Activated T-cell treated with anti-CD3 and anti-CD28 coated beads, Interleukin-2, amount 50 U/mL, for 48 hours (primary cell): ENCODE results near the gene CDH2.

Source experiments
- DNase-seq, 2 experiments: peaks; one replicate each; pipeline ENCODE4 v3.0.0-alpha.2; 2020

The CDH2 gene

DNA sequence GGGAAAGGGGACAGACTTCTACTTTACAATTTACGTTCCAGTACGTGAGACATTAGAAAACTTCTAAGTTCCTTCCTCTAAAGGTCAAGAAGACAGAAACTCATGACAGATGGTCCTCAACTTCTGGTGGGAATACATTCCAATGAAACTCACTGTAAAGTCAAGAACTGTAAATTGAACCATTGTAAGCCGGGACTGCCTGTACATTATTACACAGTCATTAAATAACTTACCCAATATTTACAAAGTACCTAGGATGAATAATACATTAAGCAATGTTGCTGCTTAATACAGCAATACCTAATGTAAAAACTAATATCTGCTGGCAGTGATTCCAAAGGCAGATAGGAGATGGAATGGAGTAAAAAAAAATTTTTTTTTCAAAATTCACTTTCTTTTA, 51.9 kb downstream of the CDH2 start:
- DNase-seq = no peak

DNA sequence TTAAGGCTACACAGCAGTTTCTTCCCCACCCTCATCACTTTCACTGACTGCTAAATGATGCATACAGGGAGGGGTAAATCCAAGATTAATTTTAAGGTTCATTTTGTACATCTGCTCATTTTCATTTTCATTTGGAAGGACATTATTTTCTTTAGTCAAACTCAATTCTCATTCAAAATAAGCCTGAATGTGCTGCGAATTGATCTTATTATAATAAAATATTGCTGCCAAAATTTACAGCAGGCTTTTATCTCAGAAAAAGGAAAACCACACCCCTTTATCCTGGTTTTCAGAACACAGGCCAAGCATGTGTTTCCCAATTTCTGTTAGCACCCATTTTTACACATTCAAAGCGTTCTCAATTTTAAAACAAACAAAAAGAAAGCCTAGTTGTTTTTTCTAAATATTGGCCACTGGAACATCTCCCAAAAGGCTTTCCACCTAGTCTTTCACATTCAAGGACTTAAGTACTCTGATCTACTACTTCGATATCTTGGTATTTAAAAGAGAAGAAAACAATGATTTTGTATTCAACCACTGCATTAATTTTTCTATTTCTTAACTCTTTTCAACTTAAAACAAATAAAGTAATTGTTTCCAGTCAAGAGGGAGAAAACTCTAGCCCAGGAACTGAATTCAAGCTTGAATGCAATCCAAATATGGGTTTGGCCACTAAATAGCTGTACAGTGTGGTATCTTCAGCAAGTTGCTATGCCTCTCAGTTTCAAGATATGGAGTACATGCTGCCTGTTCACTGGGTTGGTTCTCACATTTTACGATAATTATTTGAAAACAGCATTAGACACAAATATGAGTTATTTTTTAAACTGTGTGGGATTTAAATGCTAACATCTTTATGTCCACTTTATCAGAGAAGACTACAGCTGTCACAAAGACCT, 52.5 kb downstream of the CDH2 start:
- no peak for DNase-seq

DNA sequence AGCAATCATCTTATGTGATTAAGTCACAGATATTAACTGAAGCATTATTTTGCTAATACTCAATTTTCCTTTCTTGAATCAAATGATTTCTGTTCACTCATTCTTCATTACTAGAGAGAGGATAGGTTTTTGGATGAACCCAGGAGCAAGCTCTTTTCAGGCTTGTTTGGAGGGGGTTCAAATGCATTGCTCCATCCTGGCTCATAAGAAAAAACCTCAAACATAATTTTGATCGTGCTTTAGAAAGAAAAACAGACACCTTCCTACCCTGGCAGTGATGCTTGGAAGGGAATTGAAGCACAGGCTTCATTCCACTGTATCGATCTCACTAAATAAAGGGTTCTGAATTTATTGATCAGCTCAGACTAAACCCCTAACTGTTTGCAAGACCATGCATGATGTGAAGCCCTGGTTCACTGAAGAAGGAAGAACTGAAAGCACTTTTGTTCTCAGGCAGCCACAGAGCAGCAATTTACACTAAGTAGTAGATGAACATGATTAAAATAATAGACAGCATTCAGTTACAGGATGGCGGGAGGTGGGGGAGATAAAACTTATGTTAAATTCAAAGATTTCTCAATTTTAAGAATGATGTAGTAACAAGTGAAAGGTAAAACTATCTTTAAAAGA, 53.4 kb downstream of the CDH2 start:
- DNase-seq = no peak

- no peak for DNase-seq
Observed at GRCh38 chr18:28120828-28121515, 56.0 kb downstream of the CDH2 start.

- no peak for DNase-seq
Observed at GRCh38 chr18:28116461-28116860, 60.5 kb downstream of the CDH2 start.

DNA sequence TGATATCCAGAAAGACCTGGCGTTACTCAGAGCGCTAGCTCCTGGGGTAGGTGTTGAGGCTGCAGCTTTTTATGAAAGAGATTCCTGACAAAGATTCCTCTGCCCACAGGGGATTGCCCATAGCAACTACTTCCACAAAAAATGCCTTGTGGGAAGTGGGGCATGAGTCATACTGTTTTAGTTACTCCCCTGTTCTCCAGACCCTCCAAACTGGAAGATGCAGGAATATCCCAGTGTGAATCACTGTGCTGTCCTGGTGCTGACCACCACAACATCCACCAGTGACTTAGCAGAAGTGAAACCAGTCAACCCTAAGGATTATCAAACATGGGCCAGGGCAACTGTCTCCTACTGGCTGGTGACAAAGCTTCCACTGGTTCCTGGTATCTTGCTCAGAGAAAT, 61.8 kb downstream of the CDH2 start:
- no peak for DNase-seq

DNA sequence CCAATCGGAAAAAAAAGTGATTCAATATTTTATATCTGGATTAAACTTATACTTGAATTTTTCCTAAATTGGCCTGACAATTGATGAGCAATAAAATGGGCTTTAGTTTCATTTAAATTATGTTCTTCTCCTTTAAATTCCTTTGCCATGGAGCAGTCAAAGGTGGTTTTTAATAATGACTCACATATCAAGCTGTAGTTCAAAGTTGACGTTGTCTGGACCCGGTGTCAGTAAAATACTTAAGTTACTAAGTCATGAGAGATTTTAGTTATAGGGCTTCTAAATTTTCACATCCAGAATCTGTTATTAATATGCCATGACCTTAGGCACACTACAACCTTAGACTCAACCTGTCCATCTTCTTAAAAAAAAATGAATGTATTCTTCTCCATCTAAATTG, 62.5 kb downstream of the CDH2 start:
- DNase-seq = no peak

- no peak for DNase-seq
Observed at GRCh38 chr18:28113271-28114029, 63.5 kb downstream of the CDH2 start.

DNA sequence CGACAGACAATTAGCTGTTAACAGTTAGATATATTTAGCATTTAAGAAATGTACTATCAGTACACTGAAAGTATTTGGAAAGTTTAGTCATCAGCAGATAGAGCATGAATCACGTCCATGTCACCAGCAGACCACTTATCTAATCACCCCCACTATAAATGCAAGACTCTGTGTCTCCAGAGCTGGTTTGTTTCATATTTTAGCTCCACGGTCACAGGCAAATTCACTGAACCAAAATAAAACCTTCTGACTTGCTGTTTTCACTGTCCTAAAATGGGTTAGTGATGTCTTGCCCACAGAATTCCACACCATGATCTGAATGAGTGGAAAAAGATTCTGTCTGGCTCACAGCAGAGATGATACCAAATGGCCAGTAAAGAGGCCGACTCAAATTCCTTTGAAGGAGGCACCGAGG, 64.9 kb downstream of the CDH2 start:
- DNase-seq = no peak

GRCh38 chr18:28110924-28111323, 66.0 kb downstream of the CDH2 start:
- no peak for DNase-seq

DNA sequence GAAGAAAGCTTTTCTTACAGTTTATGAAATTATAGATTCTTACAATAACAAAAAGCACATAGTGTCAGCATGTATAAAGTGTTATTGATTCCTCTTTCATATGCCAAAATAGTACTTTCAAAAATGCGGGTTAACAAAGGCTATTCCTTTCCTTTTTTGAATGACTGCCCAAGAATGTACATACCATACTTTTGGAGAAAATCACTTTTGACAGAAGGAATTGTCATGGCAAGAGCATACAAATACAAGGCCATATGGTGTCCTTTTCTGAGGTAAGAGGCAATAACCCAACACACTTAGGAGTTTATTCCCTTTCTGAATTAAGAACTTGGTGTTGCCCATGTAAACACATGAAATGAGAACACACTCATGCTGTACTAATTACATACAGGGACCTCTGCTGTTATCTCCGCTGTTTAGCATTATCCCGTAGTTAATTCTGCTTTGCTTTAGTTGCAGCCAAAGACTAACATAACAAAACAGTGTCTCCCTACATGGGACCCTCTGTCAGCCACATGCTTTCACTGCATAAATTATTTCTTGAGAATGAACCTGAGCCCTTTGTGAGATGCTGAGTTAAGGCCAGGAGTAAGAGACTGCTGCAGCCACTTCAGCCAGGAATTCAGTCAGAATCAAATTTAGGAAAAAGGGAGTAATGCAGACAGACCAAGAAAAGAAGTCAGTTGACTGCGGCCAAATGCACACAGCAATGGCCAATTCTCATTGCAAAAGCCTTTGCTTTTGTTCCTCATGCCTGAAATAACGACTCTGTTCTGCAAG, 67.0 kb downstream of the CDH2 start:
- no peak for DNase-seq

- no peak for DNase-seq
Observed at GRCh38 chr18:28108814-28109213, 68.1 kb downstream of the CDH2 start.

DNA sequence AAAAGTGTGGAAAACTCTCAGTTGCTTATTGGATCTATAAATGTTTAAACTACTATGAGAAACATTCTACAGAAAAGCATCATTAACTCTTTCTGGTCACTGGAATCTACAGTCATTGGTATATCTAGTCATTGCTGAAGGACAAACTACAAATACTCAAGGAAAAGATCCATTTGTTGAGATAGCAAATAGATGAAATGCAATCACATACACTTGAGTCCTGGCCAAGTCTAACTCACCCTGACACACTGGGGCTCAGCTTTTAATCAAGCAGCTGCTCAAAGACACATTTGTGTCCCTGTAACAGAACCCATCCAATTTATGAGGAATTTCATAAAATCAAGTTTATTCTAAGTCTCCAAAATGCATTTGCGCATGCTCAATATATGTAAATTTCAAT, 68.7 kb downstream of the CDH2 start:
- no peak for DNase-seq

DNA sequence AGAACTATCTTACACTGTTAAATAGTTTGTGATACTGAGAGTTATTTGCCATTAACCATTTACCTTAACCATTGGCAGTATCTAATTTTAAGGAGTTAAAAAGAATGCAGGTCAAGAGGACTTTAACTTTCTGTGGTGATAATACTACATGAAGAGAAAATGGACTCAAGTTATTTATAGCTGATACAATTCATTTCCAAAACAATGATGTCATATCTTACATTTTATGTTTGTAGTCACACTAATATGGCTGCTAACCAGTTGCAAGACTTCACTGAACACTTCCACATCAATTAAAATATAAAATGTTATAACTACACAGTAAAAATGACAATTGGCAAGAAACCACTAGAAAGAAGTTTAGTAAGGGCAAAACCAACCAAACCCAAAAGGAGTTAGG, 77.7 kb downstream of the CDH2 start:
- DNase-seq = no peak

DNA sequence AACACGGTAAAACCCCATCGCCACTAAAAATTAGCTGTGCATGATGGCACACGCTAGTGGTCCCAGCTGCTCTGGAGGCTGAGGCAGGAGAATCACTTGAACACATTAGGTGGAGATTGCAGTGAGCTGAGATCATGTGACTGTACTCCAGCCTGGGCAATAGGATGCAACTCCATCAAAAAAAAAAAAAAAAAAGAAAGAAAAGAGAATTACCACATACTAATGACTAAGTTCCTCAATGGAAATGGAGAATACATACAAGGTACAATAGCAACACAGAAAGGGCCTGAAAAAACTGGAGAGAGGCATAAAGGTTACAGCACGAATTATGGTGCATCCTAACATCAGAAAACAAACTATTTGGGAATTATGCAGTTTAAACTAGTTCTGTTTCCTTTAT, 81.3 kb downstream of the CDH2 start:
- no peak for DNase-seq

DNA sequence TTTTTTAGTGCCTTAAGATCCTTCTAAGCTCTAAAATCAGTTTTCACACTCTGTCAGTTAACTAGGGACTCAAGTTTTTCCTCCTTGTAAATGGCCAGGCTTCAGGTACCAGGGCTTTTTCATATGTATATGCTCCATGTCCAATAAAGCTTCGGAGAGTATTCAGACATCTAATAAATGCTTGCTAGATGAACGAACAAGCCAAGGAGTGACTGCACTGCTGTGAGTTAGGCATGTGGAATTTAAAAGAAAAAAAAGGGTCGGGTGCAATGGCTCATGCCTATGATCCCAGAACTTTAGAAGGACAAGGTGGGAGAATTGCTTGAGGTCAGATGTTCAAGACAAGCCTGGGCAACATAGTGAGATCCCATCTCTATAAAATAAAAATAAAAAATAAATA, 81.9 kb downstream of the CDH2 start:
- DNase-seq = no peak

- no peak for DNase-seq
Observed at GRCh38 chr18:28091197-28091596, 85.7 kb downstream of the CDH2 start.

DNA sequence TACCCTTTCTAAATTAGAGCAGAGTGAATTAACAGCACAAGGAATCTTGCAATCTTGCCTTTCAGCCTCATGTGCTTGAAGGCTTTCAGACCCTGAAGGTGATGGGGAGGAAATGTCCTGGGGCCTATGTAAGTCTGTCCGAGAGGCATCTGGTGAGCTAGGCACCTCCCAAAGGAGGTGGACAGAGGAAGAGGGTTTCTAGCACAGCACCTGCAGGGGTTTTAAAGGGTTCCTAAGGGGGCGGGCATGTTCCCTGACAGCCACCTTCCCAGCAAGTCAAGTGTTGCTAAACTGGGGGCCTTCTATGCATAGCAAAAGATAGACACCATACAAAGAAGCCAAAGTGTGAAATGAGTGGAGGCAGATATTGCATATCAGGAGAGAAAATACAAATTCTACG, 88.5 kb downstream of the CDH2 start:
- no peak for DNase-seq

- DNase-seq = no peak
Observed at GRCh38 chr18:28086670-28087552, 90.0 kb downstream of the CDH2 start.

DNA sequence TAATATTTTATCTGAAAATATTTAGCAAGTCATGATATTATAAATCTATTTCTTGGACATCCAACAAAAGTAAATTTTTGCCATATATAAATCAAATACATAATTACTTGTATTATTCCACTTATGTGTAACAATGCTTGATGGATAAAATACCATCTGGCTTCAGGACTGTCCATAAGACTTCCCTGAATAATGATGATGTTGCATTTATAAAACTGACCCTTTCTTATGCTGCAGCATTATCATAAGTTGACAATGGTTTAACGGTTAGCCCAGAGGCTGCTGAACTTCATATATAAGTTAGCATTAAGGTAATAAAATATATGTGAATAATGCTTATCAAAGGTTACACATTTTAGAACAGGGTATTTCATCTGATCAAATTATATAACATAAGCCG, 95.4 kb downstream of the CDH2 start:
- no peak for DNase-seq

GRCh38 chr18:28080876-28081300, 96.0 kb downstream of the CDH2 start:
- no peak for DNase-seq
